Measurements from ENCODE around the gene UGT8.
"Not testable (repeated sequence)": the region's sequence is repeated elsewhere in the genome, so short reads cannot be mapped to it uniquely, and the experiment has no call there.

Gene UGT8, protein sequence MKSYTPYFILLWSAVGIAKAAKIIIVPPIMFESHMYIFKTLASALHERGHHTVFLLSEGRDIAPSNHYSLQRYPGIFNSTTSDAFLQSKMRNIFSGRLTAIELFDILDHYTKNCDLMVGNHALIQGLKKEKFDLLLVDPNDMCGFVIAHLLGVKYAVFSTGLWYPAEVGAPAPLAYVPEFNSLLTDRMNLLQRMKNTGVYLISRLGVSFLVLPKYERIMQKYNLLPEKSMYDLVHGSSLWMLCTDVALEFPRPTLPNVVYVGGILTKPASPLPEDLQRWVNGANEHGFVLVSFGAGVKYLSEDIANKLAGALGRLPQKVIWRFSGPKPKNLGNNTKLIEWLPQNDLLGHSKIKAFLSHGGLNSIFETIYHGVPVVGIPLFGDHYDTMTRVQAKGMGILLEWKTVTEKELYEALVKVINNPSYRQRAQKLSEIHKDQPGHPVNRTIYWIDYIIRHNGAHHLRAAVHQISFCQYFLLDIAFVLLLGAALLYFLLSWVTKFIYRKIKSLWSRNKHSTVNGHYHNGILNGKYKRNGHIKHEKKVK

DNA sequence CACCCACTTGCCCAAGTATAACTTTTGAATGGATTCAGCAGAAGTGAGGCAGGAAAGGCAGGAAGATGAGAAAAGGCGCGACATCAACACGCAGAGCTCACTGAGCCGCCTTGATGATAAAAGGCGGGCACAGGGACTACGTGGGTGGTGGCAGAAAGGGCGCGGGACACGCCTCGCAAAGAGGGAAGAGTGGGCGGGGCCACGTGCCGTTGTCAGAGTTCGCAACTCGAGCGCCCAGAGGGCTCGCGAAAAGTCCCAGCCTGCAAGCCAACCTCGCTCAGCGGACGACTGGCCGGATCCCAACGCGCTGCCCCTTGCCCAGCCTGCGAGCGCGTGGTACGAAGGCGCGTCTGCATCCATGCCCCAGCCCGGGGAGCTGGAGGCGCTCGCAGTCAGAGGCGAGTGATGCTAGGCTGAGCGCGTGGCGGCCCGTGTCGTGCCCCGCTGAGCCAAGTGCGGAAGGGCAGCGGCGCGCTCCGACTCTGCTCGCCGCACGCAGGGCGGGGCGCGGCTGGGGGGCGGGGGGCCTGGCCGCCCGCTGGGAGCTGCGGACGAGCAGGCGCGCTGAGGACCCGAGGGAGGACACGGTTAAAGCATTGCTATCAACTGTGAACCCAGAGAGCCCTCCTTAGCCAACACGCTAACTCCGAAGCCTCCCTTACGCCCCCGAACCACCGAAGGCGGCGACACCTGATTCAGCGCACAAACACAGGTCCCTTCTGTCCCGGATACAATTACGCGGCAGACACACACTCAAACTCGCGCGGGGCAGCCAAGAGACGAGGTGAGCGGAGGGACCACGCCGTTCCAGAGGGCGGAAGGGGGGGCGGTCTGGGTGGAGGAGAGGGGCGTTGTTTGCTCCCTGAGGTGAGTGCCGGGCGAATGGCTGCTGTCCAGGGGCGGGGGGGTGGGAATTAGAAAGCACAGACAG is at the start of gene UGT8:
Gene UGT8 (plus strand): TSS at position 617 of the 931 bp plus-strand sequence. CDS start 24,074 bp downstream, outside the sequence.
- DNase-seq, result peak; percentile 91

DNA sequence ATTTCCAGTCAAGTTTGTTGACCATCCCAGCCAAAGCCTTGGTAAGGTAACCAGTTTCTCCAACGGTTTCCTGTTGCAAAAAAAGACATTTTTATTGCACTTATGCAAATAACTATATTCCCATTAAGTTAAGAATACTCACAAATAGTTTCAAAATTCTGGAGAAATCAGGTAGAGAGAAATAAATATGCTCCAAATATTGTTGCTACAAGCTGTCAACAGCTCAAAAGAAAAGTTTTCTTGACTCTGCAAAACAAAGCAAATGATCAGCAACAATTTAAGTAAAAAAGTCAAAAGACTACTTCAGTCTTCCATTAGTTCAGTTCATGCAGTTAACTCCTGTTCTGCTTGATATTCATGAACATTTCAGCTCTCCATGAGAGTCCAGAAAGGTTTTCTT is 49.0 kb upstream of the UGT8 start:
- DNase-seq, result no peak

DNA sequence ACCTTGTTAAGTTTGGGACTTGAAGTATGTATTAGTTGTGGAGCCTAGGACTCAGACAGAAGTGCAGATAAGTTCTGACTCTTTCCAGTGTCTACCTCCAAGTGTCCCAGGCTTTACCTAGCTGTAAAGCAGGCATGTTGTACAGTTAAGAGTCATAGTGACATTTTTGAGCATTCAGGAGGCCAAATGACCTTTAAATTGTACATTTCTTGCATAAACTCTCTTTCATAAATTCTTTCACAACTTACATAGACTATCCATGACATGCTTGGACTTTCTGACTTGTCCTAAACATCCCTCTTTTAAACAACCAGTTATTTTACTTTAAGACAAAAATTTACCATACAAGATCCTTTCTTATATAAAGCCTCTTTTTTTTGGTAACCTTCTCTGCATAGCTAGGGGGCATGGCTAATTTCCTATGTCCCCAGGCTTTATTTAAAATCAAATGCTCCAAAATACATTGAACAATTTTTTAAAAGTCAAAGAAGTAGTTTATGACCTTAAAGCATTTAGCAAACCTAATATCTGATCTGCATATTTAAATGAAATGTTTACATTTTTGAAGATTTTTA is 40.1 kb upstream of the UGT8 start:
- DNase-seq, result peak; percentile 43

DNA sequence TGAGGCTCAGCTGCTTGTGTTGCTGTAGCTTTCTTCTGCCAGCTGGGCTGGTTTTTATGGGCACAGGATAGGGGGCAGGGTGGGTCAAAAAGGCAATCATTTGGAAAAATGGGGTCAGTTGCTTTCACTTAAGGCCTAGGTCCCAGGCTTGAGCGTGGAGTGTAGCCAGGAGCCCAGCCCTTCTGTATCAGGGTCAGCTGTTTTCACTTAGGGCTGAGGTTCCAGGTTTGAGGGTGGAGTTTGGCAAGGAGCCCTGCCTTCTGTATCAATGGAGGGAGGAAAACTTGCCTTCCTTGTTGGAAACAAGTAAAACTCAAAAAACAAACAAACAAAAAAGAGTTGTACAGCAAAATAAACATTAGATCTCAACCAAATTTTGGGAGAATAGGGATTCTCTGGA is 37.0 kb upstream of the UGT8 start:
- no peak for DNase-seq

DNA sequence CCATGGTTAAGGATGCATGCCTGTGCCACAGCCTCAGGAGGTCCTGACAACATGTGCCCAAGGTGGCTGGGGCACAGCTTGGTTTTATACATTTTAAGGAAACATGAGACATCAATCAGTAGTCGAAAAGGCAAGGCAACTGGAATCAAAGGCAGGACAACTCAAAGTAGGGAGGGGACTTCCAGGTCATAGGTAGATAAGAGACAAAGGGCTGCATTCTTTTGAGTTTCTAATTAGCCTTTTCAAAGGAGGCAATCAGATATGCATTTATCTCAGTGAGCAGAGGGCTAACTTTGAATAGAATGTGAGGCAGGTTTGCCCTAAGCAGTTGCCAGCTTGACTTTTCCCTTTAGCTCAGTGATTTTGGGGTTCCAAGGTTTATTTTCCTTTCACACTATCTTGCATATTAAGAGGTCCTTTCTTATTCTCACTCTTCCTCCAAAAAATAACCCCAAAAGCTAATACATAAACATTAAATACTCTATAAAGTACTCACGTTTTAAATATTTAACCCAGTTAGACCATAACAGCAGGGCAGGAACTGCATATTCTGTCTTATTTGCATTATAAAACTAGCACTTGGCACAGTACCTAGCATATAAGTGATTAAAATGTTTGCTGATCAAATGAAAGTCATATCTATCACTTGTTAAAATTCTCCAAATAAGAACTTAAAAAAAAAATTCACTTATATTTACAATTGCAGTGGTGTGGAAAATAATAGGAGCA is 36.3 kb upstream of the UGT8 start:
- DNase-seq, result no peak

DNA sequence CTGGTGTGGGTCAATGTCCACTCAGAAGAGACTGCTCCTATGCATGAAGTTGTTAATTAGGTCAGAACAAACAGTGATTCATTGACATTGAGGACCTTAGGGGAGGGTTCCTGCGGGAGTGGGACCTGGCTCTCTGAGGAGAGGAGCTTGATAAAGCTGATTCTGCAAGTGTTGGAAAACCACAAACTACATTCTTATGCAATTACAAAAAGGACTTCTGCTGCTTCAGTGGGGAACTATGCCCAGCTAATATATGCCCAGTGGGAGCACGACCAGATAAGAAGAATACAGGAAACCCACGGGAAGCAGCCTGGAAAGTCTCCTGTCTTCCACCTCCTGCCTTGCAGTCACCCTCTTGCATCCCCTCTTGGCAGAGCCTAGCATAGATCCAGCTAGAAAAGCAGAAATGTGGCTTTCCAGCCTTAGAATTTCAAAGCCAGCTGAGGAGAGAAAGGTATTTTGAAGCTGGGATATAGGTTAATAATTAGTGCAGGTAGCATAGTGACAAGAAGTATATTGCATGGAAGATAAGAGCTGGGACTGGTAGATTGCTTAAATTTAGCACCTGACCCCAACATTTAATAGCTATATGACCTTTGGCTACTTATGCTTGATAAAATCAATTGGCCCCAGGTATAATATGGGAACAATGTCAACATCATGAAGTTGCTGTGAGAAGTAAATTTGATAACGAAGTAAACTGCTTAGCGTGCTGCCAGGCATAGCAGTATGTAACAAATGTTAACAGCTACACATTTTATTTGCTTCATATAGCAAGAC is 34.9 kb upstream of the UGT8 start:
- DNase-seq, result peak; percentile 46

DNA sequence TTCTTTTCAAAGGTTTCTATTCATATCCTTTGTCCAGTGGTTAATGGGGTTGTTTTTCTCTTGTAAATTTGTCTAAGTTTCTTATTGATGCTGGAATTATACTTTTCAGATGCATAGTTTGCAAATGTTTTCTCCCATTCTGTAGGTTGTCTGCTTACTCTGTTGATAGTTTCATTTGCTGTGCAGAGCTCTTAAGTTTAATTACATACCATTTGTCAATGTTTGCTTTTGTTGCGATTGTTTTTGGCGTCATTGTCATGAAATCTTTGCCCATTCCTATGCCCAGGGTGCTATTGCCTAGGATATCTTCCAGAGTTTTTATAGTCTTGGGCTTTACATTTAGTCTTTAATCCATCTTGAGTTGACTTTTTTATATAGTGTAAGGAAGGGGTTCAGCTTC is 21.2 kb upstream of the UGT8 start:
- DNase-seq, result no peak

DNA sequence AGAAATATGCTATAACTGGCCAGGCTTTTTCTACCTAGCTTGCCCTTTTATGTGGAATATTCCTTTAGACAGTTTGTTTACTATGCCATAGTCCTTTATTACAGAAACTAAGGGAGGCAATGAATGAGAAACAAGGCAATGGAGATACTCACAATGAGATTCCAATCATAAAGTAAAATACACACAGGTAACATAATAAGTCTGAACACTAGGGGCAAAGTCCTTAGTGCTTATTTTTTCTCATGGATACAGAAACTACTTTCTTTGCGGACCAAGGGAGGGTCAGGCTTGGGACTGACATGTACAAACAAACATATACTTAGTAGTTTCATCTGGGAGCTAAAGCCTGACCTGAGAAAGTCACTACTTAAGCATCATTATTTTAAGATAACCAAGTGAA is 16.0 kb upstream of the UGT8 start:
- DNase-seq, result no peak

DNA sequence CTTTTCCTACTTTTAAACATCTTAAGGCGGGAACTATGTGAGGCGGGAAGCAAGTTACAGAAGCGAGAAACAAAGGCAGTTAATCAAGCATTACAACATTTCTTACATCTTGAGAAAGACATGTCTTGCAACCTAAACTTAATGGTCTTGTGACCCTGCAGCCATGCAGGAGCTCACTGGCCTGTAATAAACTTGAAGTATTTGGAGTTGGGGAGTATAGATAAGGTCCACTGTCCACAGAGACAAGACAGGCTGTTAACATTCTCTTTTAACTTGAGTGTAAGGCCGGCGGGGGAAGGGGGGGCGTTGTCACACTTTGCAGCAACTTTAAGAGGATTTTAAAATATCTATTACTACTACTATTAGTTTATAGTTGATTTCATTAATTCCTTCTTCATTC is 10.3 kb upstream of the UGT8 start:
- DNase-seq, result no peak

DNA sequence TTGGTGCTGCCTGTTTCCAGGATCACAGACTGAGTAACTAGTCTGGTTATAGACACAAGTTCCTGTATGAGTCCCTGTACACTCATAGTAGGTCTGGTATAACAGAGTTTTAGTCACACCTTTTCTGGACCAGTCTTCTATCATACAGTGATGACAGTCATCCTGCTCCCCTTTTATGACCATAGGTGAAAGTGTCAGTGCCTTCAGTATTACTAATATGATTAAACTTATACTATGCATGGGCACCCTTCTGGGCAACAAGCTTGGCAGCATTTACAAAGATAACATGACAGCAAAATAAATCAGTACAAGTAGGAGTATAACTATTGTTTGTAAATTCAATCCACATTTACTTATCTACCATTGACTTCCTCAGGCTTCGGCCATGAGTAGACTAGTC is 8.2 kb upstream of the UGT8 start:
- not testable (repeated sequence) for DNase-seq

DNA sequence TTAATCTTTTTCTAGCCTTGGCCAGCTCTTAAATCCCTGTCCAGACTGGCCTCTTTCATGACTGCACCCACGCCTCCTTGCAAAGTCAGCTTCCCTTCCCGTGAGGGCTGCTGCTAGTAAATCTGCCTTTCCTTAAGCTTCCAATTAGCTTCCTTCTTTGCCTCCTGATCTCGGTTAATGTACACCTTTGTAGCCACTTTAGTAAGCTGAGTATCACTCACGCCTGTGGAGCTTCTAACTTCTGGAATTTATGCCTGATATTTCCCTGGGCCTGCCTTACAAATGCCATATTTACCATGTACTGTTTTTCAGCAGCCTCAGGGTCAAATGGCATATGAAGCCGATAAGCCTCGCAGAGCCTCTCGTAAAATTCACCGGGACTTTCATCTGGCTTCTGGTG is 5.1 kb upstream of the UGT8 start:
- no peak for DNase-seq

DNA sequence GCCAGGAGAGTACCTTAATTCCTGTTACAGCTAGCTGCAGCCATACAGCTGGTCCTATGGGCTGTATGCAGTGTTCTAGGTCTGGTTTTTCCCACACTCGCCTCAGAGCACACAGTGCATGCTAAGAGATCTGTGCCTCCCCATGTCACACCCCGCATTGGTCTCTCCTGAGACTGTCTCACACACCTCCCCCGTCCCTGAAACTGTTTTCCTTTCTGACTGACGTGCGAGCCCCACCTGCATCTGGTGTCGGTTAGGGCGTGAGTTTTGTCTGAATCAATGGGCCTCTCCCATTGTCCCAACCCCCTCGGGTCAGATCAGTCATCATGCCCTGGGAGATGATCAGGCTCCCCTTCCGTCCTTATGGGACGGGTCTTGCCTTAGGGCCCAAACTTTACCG is 3.4 kb upstream of the UGT8 start:
- DNase-seq, result no peak

DNA sequence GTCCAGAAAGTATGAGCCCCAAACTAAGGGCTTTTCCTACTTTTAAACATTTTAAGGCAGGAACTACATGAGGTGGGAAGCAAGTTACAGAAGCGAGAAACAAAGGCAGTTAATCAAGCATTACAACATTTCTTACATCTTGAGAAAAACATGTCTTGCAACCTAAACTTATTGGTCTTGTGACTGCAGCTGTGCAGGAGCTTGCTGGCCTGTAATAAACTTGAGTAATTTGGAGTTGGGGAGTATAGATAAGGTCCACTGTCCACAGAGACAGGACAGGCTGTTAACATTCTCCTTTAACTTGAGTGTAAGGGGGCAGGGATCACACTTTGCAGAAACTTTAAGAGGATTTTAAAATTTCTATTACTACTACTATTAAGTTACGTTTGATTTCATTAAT is 2.7 kb upstream of the UGT8 start:
- DNase-seq, result no peak

DNA sequence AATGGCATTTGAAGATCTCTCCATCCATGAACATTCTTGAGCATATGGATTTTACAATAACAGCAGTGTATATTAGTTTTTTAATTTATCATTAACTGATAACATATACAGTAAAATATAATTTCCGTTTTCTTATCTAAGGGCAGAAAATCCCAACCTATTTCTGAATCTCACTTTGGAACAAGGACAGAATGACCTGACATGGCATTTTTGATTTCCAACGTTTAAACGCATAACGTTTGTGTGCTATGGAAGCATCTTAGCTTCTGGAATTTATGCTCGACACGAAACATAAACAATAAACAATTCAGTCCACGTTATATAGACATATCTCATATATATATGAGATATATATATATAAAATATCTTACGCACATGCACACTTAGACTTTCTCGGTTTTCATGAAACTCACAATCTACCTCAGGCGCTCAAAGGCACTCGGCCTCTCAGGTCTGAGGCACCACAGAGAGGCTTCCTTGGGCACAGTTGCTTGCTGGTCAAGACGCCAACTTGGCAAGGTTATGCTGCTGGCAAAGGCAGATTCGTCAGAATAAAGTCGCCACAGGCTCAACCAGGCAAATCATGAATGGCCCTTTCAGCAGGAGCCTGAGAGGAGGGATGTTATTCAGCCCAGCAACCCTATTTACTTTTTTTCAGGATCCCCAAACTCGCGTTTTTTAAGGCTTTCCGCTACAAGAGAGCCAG is 1.0 kb upstream of the UGT8 start:
- peak; percentile 49 for DNase-seq

DNA sequence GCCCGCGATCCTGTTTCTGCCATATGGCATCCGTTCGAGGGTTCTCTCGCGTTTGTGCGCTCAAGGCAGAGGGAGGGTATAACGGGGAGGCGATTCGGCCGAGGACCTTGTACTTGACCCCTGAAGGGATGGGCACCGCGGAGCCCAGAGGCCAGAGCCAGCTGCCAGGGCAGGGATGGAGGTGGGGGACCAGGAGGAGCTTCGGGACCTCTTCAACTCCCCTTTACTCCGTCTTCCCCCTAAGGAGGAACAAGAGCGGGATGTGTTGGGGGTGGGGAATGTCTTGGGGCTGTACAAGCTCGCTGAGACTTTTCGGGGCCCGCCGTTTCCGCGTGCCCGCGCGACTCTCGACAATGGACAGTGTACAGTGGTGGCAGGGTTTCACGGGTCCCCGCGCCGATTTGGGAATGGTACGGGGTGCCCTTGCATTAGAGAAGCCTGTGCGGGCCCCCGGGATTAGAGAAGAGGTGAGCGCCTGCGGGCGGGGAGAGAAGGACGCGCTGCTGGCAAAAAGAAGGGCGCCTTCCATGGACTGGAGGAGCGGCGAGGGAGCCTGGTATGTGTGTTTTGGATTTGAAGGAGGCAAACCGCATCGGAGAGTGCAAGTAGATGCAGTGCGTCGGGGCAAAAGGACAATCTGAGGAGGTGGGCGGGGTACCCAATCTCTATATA is 760 bp downstream of the UGT8 start:
- DNase-seq, result peak; percentile 74

DNA sequence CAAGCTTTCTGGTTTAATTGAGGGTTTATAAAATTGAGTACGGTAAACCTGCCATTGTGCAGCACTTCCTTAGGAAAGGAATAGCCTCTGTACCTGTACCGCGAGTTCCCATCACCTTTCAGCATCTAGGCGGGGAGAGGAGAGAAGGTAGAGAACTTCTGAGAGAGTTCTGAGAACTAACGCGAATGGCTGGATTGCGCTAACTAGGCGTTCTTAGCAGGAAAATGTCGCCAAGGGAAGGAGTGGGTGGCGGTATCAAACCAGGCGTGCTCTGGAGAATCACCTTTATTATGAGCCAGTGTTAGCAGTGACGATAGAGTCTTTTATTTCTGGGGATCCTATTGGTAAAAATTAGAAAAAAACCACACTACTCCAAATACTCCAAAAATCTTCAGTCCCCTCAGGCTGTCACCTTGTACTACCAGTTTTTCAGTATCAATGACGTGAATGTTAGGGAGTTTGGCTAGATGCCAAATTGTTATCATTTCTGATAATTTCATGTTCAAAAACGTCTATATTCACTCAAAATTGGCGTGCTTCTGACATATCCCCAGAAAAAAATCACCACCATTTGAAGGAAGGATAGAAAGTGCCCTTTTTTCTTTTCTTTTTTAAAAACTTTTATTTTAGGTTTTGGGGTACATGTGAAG is 1.4 kb downstream of the UGT8 start:
- peak; percentile 61 for DNase-seq

DNA sequence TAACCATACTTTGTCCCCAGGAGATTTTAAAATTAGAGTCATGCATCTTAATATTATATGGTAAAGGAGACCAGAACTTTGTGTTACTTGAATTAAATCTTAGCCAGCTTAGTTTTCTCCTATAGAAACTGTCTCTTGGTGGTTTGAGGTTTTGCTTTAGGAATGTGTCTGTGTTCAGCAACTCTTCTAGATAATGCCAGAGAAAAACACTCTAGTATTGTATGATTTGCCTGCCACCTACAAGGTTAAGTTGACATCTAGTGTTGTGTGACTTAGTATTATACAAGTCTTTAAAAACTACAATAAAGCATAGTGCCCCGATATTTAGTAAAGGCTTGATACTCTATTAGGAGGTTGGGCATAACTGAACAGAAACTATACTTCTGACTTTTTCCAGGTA is 2.1 kb downstream of the UGT8 start:
- DNase-seq, result no peak

DNA sequence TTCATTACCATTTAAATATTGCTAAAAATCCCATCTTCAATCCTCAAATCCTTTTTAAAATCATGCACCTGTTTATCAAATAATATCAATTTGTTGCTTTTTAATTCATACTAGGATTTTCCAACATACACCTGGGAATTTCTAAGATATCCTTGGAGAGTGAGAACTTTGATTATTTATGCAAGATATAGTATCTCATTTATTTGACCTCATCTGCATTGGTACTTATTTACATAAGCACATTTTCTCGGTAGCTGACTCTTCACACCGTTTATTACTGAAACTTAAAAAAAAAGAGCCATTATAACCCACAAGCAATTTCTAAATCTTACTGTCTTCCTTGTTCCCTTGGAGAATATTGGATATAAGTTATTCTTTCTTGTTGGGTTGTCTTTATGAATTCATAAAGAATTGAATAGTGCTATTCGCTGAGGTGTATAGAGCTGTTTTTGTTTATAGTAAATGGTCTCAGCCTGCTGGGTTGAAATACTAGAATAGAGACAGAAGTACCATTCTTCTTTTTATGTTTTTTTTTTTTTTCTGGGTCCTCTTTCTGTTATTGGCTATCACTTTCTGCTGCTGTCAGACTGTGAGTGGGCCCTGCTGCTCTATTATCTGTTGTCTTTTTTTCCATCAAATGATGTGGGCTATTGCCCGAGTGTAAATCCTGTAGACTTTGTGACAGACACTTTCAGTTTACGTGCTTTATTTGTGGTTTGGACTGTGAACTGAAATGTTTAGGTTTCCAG is 2.9 kb downstream of the UGT8 start:
- DNase-seq, result no peak

DNA sequence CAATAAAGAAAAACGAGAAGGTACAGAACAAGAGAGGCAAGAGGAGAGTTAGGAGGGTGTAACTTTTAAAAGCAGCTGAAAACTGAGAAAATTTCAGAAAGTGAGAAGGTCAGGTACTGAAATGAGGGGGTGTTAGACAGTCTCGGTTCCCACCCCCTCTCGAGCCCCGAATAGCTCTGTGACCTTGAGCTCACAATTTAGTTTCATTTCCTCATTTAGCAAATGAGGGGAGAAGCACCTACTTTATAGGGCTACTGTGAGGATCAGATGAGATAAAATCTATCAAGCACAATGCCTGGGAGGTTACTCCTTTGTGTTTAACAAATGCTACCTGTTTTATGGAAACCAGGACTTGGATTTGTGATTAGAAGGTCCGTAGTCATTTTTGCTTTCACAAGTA is 4.9 kb downstream of the UGT8 start:
- DNase-seq, result peak; percentile 45
